Measurements from ENCODE around the gene GPRIN1.

The GPRIN1 gene

DNA sequence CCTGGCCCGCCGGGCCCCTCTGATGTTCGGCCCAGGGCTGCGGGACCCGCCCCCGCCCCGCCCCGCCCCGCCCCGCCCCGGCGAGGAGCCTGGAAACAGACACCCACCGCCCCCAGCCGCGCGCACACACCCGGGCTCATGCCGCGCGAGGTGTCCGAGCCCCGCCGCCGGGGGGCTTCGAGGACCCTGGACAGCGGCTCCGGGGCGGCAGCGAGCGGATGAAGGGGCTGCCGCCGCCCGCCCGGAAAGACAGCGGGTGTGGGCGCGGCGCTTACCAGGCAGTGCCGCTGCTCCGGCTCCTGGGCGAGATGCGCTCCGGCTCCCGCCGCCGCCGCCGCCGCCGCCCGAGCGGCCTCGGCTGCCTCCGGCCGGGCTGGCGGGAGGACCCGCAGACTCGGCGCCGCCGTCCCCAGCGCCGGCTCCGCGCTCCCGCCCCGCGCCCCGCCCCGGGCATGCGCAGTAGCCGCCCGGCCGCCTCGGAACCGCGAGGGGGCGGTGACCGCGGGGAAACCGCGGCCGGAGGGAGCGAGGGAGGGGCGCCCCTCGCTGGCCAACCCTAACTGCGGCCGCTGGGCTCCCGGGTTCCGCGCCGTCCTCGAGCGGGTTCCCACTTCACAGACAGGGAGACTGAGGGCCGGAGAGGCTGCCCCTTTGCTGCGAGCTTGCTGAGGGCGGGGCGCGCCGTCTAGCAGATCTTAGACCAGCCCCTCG, at the start of gene GPRIN1:
Gene GPRIN1 (minus strand): TSS at position 433 of the 711 bp plus-strand sequence. CDS start 10,322 bp downstream, outside the sequence.
- no peak for DNase-seq (ENCODE audit: low read depth in 2 of 2)

DNA sequence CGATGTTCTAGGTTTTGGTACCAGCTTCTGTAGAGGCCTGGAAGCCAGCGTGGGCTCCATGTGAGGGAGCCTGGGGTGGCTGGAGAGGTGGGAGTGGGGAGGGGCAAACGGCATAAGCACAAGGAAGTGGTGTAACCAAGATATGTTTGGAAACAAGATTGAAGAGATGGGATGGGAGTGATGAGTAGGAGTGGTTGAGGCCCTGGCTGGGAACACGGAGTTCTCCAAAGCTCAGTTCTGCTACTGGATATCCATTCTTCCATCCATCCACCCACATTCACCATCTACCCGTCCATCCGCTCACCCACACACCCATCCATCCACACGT, 49.5 kb upstream of the GPRIN1 start:
- DNase-seq (ENCODE audit: low read depth in 2 of 2): no peak

DNA sequence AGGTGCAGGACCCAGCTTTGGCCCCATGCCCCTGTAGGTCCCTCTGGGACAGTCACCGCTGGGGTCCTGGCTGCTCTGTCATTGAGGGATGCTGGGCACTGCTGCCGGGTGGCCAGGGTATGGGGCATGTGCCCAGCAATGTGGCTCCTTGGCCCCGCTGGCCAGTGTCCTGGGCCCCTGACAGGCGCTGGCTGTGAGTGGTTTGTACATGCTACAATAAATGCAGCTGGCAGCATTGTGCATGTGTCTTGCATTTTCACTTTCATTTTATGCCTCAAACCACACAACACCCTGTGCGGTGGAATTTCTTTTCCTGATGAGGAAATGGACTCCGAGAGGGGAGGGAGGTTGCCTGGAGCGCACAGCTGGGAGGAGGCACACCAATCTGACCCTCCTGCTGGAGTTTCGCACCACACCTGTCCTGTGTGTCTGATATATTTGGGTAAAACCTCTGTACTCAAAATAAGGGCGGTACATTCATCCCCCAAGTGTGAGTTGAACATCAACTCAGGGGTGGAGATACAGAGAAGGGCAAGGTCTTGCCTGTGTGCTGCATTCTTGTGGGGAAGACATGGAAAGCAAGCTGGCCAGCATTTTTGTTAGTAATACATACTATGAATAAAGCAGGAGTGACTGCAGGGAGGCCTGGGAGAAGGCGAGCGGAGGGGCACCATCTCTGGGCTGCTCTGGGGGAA, 49.0 kb upstream of the GPRIN1 start:
- DNase-seq (ENCODE audit: low read depth in 2 of 2): no peak

DNA sequence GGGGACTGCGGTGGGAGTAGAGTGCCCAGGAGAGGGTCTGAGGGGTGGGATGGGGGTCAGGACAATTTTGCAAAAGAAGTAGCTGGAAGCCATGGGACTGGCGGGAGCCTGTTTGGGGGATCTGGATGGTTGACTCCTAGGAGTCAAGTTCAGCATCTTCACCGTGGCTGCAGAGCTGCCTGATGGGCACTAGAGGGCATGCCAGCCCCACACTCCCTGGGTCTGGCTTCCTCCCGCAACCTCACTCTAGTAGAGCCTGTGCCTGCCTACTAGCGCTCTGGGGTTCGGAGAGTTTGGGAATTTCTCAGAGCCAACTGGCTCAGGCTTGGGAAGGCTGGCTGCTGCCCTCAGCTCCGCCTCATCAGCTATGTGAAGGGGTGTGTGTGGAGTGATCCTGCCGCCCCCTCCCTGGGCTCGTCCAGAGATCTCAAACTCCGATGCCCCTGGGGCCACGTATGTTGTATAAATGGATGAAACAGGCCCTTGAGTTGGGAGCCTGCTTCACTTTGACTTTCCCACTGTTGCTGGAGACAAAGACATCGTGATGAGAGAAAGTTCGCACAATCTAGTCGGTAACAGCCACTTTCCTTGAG, 48.1 kb upstream of the GPRIN1 start:
- no peak for DNase-seq (ENCODE audit: low read depth in 2 of 2)

DNA sequence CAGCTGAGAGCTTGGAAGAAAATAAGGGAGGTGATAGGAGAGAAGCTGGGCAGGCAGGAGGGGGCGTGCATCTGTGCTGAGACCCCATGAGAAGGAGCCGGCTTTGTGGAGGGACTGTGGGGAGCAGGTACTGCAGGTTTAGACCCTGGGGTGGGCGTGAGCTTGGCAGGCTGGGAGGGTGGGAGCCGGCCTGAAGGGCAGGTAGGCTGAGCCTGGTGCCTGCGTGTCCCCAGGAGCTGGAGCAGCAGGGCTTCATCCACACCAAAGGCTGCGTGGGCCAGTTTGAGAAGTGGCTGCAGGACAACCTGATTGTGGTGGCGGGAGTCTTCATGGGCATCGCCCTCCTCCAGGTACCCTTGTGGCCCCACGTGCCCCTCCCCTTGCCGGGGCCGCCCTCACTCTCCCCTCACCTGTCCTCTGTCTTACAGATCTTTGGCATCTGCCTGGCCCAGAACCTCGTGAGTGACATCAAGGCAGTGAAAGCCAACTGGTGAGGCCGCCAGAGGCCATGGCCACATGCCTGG, 46.6 kb upstream of the GPRIN1 start:
- no peak for DNase-seq (ENCODE audit: low read depth in 2 of 2)

DNA sequence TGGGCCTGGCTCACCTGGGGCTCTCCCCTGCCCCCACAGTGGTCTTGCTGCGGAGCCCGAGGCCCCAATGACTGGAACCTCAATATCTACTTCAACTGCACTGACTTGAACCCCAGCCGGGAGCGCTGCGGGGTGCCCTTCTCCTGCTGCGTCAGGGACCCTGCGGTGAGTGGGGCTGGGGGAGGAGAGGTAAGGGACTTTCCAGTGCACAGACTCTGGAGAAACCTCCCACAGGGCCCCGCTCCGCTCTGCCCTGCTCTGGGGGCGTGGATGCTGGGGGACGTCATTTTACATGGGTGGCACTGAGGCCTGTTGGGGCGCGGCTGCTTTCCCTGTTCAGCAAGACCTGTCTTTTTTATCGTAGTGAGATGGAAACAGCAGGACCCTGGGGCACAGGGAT, 44.9 kb upstream of the GPRIN1 start:
- DNase-seq (ENCODE audit: low read depth in 2 of 2): no peak

DNA sequence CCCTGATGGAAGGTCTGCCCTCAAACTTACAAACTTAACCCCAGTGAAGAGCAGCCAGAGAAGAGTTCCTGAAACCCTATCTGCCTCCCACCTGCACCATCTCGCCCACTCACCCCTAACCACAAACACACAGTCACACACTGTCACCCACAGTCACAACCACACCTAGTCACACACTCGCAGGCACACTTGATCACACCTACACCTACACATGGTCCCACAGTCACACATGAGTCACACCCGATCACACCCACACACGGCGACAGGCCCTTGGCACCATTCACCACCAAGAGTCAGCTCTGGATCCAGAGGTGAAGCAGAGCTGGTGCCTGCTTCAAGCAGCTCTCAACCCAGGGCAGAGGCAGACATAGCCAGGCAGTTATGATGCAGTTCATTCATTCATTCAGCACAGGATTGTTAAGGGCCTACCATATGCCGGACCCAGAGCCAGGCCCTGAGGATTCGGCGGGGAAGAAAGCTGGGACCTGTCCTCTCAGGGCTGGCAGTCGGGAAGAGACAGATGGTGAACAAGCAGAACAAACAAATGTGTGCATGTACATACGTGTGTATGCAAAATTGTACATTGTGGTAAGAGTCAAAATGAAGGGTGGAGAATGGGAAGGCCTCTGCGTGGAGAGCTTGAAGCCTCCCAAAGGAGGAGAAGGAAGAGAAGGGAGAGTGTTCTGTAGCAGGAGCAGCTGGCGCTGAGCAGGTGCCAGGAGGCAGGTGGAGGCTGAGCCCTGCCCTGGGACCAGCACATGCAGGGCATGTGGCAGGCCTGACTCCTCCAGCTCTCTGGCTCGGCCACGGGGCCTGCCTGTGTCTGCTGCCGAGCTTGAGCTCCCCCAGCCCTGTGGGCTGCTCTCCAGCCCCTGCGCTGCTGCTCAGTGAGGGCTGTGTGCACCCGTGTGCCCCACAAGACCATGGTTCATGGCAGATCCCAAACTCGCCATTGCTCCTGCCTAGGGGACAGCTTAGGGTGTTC, 43.7 kb upstream of the GPRIN1 start:
- DNase-seq (ENCODE audit: low read depth in 2 of 2): no peak

DNA sequence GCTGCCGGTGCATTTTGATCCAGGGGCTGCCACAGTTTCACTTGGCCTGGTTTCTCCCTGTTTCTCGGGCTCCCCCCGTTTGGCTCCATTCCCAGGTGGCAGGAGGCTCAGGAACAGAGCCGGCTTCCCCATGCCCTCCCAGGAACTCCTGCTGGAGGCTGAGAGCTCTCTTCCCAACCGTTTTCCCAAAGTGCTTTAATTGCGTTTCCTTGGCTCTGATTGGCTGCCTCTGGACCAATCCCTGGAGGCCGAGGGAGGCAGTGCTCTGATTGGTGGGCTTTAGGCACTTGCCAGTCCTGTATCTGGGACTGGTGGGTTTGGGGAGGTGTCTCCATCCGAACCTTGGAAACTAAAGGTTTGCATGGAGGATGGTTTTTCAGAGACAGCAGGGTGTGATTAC, 42.2 kb upstream of the GPRIN1 start:
- no peak for DNase-seq (ENCODE audit: low read depth in 2 of 2)

DNA sequence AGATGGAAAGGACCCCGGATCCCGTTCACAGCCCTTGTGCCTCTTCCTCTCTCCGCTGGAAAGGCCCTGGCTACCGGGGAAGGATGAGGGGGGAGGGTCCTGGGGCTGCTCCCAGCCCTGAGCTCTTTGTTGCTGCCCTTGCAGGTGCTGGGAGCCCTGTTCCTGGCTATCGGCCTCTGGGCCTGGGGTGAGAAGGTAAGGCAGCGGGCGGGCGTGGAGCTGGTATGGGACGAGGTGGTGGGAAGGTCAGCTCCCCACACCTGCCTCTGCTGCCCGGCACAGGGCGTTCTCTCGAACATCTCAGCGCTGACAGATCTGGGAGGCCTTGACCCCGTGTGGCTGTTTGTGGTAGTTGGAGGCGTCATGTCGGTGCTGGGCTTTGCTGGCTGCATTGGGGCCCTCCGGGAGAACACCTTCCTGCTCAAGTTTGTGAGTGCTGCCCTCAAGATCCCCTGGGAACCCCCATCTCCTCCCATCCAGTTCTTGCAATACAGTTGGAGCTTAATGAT, 41.6 kb upstream of the GPRIN1 start:
- DNase-seq (ENCODE audit: low read depth in 2 of 2): no peak

DNA sequence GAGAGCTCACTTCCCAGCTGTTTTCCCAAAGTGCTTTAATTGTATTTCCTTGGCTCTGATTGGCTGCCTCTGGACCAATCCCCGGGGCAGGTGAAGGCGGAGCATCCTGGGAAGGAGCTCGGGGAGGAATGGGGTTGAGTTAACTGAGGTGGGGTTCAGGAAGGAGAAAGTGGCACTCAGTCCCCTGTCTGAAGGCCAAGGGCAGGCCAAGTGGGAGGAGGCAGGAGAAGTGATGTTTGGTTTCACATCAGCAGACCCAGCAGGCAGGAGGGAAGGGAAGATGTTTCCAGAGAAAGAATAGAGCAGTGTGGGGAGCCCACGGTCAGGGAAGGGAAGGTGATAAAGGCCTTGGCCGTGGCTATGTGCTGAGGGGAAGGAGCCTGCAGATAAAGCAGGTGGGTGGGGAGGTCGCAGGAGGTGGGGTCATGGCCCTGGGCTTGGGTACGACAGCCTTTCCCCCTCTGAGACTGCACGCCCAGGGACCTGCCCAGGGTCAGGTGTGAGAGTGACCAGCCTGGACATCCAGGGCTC, 40.5 kb upstream of the GPRIN1 start:
- no peak for DNase-seq (ENCODE audit: low read depth in 2 of 2)

DNA sequence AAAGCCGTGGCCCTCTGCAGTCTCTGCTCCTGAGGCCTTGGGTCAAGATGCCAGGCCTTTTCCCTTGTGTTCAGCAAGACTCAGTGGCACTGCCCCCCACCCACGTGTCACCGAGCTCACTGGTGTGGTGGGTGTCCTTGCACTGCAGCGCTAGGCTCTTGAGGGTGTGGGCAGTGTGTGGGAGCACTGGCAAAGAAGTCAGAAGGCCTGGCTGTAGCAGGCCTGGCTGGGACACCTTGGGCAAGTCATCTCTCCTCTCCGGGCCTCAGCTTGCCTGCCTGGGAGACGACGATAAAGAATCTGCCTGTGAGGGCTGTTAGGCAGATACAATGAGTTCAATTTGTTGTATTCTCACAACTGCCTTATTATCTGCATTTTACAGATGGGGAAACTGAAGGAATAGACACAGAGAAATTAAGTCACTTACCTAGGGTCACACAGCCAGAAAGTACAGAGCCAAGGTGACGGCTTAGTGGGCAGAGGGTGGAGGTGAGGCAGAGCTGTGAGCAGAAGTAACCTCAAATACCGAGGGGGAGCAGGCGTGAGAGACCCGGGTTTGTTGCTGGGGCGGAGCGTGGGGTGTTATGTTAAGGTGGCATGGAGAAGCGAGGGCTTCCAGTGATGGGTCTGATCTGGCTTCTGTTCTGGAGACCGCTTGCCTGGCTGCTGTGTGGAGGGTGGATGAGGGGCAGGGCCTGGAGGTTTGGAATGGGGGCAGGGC, 38.7 kb upstream of the GPRIN1 start:
- no peak for DNase-seq (ENCODE audit: low read depth in 2 of 2)

DNA sequence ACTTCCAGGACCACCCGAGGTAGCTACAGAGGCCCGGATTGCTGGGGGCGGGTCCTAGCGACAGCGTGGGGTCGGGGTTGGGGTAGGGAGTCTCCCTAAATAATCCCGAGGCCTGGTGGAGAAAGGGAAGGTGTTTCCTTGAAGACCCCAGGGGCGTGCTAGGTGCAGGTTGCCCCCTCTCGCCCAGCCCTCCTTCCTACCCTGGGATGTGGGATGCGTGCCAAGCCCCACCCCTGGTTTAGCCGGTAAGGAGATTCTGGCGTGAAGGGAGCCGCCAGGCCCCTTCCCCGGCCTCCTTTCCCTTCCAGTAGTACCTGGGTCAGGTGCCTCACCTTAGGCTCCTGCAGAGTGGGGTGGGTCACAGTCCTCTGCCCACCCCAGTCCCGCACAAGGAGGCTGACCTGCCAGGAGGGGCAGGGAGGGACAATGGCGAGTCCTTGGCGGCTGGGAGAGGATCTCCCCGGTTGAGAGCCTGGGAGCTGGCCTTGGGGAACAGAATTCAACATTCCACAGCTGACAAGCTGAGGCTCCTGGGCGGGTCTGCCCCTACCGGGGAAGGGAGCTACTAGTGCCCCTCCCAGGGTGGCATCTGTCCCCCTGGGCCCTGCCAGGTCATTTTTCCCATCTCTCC, 38.0 kb upstream of the GPRIN1 start:
- no peak for DNase-seq (ENCODE audit: low read depth in 2 of 2)

DNA sequence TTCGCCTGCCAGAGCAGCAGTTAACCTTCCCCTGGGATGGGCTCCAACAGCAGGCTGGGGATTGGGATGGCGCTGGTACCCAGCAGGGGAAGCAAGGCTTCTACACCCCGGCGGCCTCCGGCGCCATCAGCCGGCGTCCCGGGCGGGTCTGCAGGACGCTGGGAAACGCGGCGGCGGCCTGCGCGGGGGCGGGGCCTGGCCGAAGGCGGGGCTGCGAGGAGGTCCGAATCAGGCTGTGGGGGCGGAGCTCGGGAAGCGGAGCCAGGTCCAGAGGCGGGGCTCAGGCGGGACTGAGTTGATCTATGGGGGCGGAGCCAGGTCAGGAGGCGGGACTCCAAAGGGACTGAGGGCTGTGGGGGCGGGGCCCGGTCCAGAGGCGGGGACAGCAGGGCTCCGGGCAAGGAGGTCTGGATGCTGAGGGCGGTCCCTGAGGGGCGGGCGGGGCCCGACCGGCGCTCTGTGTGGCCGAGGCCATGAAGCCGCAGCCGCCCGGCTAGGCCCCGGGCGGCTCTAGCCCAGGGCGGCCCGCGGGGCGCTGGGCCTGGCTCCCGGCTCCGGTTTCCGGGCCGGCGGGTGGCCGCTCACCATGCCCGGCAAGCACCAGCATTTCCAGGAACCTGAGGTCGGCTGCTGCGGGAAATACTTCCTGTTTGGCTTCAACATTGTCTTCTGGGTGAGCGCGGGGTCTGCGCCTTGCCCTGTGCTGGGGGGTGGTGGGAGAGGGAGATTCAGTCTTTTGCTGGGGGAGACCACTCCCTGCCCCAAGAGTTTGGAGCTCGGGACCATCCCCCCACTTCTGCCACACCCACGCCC, 37.3 kb upstream of the GPRIN1 start, which contains the start of gene TSPAN17:
Gene TSPAN17 (plus strand): TSS at position 455 of the 813 bp plus-strand sequence. CDS start 132 bp downstream, at position 587.
- peak; percentile 96 to 97 for DNase-seq (ENCODE audit: low read depth in 2 of 2)

DNA sequence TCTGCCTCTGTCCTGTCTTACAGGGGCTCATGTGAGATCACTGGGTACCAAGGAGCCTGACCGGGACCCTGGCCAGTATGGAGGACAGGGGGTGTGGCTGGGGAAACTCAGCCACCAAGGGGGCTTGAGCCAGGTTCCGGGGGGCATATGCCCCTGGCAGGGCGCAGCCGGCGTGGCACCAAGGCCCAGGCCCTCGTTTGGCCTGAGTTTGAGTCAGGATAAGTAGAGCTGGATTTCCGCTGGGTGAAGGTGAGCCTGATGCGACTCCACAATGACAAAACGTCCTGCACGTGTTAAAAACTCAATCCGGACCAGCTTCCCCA, 36.7 kb upstream of the GPRIN1 start:
- no peak for DNase-seq (ENCODE audit: low read depth in 2 of 2)

DNA sequence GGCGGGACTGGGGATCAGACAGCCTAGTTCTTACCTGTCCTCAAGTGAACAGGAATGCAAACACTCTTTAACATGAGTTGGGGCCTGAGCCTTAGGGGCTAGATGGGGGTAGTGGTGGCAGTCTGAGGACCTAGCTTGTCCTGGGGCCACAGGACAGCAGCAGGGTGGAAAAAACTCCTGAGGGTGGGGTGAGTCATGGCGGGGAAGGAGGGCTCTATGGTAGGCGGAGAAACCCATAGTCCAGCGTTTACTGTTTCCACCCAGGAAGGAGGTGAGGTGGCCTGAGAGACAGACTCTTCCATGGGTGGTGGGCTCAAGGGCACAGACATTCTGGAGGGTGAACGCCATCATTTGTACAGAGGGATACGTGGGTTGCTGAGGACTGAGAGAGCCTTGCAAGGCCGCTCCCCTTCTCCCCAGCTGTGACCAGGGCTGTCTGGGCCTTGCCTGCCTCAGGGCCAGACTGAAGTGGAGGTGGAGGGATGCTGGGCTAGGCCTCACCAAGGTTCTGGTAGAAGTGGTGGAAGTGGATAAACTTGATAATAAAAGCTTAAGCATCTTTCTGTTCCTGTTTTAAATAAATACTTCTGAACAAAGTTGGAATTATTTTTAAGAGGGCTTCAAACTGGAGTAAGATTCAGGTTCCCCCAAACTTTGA, 36.2 kb upstream of the GPRIN1 start:
- no peak for DNase-seq (ENCODE audit: low read depth in 2 of 2)

DNA sequence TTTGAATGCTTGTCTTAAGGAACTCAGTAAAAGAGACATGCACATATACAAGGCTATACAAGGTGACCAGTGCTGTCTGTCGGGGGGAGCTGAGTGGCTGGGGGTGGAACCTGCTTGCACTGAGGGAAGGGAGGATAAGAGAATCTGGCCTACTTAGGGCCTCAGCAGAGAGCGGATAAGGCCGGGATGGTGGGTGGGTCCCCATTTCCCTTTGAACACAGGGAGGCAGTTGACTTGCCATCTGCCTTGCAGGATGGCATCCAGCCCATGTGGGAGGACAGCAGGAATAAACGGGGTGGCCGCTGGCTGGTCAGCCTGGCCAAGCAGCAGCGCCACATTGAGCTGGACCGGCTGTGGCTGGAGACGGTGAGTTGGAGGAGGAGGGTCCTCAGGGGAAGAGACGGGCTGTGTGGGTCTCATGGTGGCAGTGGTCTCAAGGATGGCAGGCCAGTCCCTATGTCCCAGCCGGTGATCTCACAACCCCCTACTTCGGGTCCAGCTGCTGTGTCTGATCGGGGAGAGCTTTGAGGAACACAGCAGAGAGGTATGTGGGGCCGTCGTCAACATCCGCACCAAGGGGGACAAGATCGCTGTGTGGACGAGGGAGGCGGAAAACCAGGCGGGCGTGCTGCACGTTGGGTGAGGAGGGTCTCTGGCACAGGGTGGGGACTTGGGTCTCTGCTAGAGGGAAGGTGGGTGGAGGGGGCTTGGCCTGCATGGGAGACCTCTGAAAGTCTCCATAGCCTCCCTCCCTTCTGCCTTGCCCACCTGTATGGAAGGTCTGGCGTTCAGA, 35.1 kb upstream of the GPRIN1 start:
- no peak for DNase-seq (ENCODE audit: low read depth in 2 of 2)

DNA sequence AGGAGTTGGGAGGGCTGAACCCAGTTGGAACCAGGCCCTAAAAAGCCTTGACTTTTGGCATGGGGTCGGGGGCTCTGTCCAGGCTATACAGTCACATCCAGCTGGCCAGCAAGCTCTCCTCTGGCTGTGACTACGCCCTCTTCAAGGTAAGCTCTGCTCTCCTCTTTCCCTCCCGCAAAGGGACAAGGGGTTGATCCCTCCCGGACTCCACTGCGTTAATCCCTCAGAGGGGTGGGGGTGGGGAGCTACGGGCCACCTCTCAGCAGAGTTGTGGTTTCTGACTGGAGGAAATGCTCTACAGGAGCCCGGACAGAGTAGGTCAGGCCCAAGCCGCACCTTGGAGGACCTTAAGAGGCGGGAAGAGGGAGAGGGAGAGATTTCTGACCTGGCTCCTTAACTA, 34.3 kb upstream of the GPRIN1 start:
- DNase-seq (ENCODE audit: low read depth in 2 of 2): no peak
